ENCODE results near the gene UGT2A1. TPM values are rescaled to one million over a fixed set of nuclear protein-coding genes. Genes with fewer than 3 reads are reported as not detected.
A peak's percentile ranks its signal among the peaks of the same experiment; 100 is the strongest.

The UGT2A1 gene
- total and polyA plus RNA-seq, 2 of the 8 experiments (the other 6 are each of a cell fraction or from before 2014, with no cell fraction given) = 0.19 TPM; not detected in 1

DNA sequence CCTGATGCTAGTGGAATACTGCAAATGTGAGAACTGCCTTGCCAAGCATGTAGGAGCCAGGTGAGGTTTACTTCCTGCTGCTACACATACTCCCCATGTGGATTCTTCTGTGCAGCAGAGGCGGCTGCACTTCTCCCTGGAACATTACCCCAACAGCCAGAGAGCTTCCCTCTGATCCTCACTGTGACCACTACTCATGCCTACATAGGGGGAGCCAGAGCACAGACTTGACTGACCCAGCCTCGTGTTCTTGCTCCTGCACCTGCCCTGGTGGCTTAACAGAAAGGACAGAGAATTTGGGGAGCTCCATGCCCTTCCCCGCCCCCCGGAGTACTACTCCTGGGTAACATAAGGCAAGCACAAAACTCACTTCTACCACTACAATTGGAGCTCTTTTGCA, 52.0 kb downstream of the UGT2A1 start (continued):
- TF ChIP-seq, protein P1, sequence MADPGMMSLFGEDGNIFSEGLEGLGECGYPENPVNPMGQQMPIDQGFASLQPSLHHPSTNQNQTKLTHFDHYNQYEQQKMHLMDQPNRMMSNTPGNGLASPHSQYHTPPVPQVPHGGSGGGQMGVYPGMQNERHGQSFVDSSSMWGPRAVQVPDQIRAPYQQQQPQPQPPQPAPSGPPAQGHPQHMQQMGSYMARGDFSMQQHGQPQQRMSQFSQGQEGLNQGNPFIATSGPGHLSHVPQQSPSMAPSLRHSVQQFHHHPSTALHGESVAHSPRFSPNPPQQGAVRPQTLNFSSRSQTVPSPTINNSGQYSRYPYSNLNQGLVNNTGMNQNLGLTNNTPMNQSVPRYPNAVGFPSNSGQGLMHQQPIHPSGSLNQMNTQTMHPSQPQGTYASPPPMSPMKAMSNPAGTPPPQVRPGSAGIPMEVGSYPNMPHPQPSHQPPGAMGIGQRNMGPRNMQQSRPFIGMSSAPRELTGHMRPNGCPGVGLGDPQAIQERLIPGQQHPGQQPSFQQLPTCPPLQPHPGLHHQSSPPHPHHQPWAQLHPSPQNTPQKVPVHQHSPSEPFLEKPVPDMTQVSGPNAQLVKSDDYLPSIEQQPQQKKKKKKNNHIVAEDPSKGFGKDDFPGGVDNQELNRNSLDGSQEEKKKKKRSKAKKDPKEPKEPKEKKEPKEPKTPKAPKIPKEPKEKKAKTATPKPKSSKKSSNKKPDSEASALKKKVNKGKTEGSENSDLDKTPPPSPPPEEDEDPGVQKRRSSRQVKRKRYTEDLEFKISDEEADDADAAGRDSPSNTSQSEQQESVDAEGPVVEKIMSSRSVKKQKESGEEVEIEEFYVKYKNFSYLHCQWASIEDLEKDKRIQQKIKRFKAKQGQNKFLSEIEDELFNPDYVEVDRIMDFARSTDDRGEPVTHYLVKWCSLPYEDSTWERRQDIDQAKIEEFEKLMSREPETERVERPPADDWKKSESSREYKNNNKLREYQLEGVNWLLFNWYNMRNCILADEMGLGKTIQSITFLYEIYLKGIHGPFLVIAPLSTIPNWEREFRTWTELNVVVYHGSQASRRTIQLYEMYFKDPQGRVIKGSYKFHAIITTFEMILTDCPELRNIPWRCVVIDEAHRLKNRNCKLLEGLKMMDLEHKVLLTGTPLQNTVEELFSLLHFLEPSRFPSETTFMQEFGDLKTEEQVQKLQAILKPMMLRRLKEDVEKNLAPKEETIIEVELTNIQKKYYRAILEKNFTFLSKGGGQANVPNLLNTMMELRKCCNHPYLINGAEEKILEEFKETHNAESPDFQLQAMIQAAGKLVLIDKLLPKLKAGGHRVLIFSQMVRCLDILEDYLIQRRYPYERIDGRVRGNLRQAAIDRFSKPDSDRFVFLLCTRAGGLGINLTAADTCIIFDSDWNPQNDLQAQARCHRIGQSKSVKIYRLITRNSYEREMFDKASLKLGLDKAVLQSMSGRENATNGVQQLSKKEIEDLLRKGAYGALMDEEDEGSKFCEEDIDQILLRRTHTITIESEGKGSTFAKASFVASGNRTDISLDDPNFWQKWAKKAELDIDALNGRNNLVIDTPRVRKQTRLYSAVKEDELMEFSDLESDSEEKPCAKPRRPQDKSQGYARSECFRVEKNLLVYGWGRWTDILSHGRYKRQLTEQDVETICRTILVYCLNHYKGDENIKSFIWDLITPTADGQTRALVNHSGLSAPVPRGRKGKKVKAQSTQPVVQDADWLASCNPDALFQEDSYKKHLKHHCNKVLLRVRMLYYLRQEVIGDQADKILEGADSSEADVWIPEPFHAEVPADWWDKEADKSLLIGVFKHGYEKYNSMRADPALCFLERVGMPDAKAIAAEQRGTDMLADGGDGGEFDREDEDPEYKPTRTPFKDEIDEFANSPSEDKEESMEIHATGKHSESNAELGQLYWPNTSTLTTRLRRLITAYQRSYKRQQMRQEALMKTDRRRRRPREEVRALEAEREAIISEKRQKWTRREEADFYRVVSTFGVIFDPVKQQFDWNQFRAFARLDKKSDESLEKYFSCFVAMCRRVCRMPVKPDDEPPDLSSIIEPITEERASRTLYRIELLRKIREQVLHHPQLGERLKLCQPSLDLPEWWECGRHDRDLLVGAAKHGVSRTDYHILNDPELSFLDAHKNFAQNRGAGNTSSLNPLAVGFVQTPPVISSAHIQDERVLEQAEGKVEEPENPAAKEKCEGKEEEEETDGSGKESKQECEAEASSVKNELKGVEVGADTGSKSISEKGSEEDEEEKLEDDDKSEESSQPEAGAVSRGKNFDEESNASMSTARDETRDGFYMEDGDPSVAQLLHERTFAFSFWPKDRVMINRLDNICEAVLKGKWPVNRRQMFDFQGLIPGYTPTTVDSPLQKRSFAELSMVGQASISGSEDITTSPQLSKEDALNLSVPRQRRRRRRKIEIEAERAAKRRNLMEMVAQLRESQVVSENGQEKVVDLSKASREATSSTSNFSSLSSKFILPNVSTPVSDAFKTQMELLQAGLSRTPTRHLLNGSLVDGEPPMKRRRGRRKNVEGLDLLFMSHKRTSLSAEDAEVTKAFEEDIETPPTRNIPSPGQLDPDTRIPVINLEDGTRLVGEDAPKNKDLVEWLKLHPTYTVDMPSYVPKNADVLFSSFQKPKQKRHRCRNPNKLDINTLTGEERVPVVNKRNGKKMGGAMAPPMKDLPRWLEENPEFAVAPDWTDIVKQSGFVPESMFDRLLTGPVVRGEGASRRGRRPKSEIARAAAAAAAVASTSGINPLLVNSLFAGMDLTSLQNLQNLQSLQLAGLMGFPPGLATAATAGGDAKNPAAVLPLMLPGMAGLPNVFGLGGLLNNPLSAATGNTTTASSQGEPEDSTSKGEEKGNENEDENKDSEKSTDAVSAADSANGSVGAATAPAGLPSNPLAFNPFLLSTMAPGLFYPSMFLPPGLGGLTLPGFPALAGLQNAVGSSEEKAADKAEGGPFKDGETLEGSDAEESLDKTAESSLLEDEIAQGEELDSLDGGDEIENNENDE (IDR thresholded peaks at IDR 0.05; ENCODE audit: insufficient replicate concordance, low read length) = no peak
- no peak for TF ChIP-seq CHD1 (IDR thresholded peaks at IDR 0.05; ENCODE audit: low read depth, low read length)
- TF ChIP-seq TAF1 (IDR thresholded peaks at IDR 0.05; ENCODE audit: low read depth, low read length) = no peak
- TF ChIP-seq SIX5 (IDR thresholded peaks at IDR 0.05; ENCODE audit: low read depth, low read length) = no peak
- no peak for TF ChIP-seq RFX5 (IDR thresholded peaks at IDR 0.05; ENCODE audit: borderline replicate concordance, low read depth, low read length)
- TF ChIP-seq, protein P2, sequence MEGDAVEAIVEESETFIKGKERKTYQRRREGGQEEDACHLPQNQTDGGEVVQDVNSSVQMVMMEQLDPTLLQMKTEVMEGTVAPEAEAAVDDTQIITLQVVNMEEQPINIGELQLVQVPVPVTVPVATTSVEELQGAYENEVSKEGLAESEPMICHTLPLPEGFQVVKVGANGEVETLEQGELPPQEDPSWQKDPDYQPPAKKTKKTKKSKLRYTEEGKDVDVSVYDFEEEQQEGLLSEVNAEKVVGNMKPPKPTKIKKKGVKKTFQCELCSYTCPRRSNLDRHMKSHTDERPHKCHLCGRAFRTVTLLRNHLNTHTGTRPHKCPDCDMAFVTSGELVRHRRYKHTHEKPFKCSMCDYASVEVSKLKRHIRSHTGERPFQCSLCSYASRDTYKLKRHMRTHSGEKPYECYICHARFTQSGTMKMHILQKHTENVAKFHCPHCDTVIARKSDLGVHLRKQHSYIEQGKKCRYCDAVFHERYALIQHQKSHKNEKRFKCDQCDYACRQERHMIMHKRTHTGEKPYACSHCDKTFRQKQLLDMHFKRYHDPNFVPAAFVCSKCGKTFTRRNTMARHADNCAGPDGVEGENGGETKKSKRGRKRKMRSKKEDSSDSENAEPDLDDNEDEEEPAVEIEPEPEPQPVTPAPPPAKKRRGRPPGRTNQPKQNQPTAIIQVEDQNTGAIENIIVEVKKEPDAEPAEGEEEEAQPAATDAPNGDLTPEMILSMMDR (IDR thresholded peaks at IDR 0.05; ENCODE audit: control extremely low read depth in 1 of 3, insufficient read depth in 1 of 3, low read depth in 1 of 3, low read length in 3 of 3) = peak; percentile 32 to 50 (median 45)
- no peak for TF ChIP-seq POLR2AphosphoS5 (IDR thresholded peaks at IDR 0.05; ENCODE audit: low read depth, low read length)

Measured in H1 (cell line).